SIG-M5 (cell line): ENCODE results near the gene PACSIN2.
A peak's percentile ranks its signal among the peaks of the same experiment; 100 is the strongest.
"Not testable (repeated sequence)": the region's sequence is repeated elsewhere in the genome, so short reads cannot be mapped to it uniquely, and the experiment has no call there.

Source experiments
- DNase-seq: peaks from one replicate; lab custom pipeline; 2025; lab: John Stamatoyannopoulos, UW

Gene PACSIN2

GRCh38 chr22:43009444-43009843, 5.5 kb downstream of the PACSIN2 start:
- no peak for DNase-seq

GRCh38 chr22:43008921-43009320, 6.0 kb downstream of the PACSIN2 start:
- DNase-seq, result no peak

GRCh38 chr22:43008509-43008908, 6.4 kb downstream of the PACSIN2 start:
- DNase-seq, result no peak

GRCh38 chr22:43007519-43008102, 7.3 kb downstream of the PACSIN2 start:
- no peak for DNase-seq

- no peak for DNase-seq
These were observed 8.2 kb downstream of the PACSIN2 start for GRCh38 chr22:43006753-43007152.

- DNase-seq, result no peak
These were observed 8.9 kb downstream of the PACSIN2 start for GRCh38 chr22:43006016-43006505.

GRCh38 chr22:43005106-43005505, 9.8 kb downstream of the PACSIN2 start:
- no peak for DNase-seq

- no peak for DNase-seq
These were observed 10.4 kb downstream of the PACSIN2 start for GRCh38 chr22:43004362-43005035.

- DNase-seq, result no peak
These were observed 12.8 kb downstream of the PACSIN2 start for GRCh38 chr22:43002202-43002586.

- no peak for DNase-seq
These were observed 13.4 kb downstream of the PACSIN2 start for GRCh38 chr22:43001271-43002201.

GRCh38 chr22:43000441-43001175, 14.3 kb downstream of the PACSIN2 start:
- DNase-seq, result no peak

GRCh38 chr22:42997582-42998090, 17.3 kb downstream of the PACSIN2 start:
- no peak for DNase-seq

GRCh38 chr22:42996646-42997365, 18.1 kb downstream of the PACSIN2 start:
- no peak for DNase-seq

GRCh38 chr22:42995654-42996053, 19.3 kb downstream of the PACSIN2 start:
- not testable (repeated sequence) for DNase-seq

- peak; percentile 91 for DNase-seq
These were observed 19.9 kb downstream of the PACSIN2 start for GRCh38 chr22:42994917-42995562.

- DNase-seq, result no peak
These were observed 20.6 kb downstream of the PACSIN2 start for GRCh38 chr22:42994276-42994916.

GRCh38 chr22:42993651-42994275, 21.2 kb downstream of the PACSIN2 start:
- no peak for DNase-seq

GRCh38 chr22:42992886-42993479, 22.0 kb downstream of the PACSIN2 start:
- no peak for DNase-seq

GRCh38 chr22:42992092-42992491, 22.9 kb downstream of the PACSIN2 start:
- DNase-seq, result no peak
